Activated CD8-positive, alpha-beta T cell treated with anti-CD3 and anti-CD28 coated beads for 36 hours (primary cell): Measurements from ENCODE around the gene CNOT10. TPM values are rescaled to one million over a fixed set of nuclear protein-coding genes. Genes with fewer than 3 reads are reported as not detected.
A peak's percentile ranks its signal among the peaks of the same experiment; 100 is the strongest.

Experiments used
- ATAC-seq: fragments of 200-7000 bp; cut with Tn5 transposase; one replicate; pipeline ENCODE4 v1.10.0; 2021; ENCODE audit warnings: mild to moderate bottlenecking, moderate library complexity
- CTCF ChIA-PET: fragments of 350-600 bp; sonication (Branson Sonifier 250); formaldehyde crosslinking; loops from one replicate; lab custom pipeline; 2021; ENCODE audit warnings: antibody characterized with exemption; lab: Charles Lee
- POLR2A ChIA-PET: fragments of 350-600 bp; sonication (Branson Sonifier 250); formaldehyde crosslinking; loops from one replicate; lab custom pipeline; 2021; ENCODE audit warnings: antibody characterized with exemption; lab: Charles Lee
- DNase-seq: peaks from one replicate; pipeline ENCODE4 v3.0.0-alpha.2; 2020
- H3K27ac Mint-ChIP-seq: one replicate; pipeline ENCODE4 v1.8.0; 2021; ENCODE audit warnings: mild to moderate bottlenecking, mixed read lengths
- H3K27me3 Mint-ChIP-seq: one replicate; pipeline ENCODE4 v1.8.0; 2021; ENCODE audit warnings: mixed read lengths
- H3K36me3 Mint-ChIP-seq: one replicate; pipeline ENCODE4 v1.8.0; 2021; ENCODE audit warnings: low read depth, mixed read lengths
- H3K4me1 Mint-ChIP-seq: one replicate; pipeline ENCODE4 v1.8.0; 2021; ENCODE audit warnings: low read depth, mixed read lengths
- H3K4me3 Mint-ChIP-seq: one replicate; pipeline ENCODE4 v1.8.0; 2021; ENCODE audit warnings: mild to moderate bottlenecking, moderate library complexity, mixed read lengths
- H3K9me3 Mint-ChIP-seq: one replicate; pipeline ENCODE4 v1.8.0; 2021; ENCODE audit warnings: mixed read lengths
- intact Hi-C: fragments of 100-400 bp; cut with micrococcal nuclease; formaldehyde crosslinking; loops from one replicate; pipeline ENCODE4 v1.10.0; 2022
- total RNA-seq, 2 experiments: library from RNA; stranded (reverse); gene quantifications; one replicate each; pipeline ENCODE4 v1.2.3, GENCODE V29; 2021
- TF ChIP-seq, protein P1 (sequence below): fragments of 200-600 bp; IDR thresholded peaks from one replicate; pipeline ENCODE4 v1.8.0; 2022; ENCODE audit warnings: antibody characterized with exemption, mild to moderate bottlenecking

Gene CNOT10
- total RNA-seq, 2 experiments from 2014 or later: 58.5 to 61.0 TPM

DNA sequence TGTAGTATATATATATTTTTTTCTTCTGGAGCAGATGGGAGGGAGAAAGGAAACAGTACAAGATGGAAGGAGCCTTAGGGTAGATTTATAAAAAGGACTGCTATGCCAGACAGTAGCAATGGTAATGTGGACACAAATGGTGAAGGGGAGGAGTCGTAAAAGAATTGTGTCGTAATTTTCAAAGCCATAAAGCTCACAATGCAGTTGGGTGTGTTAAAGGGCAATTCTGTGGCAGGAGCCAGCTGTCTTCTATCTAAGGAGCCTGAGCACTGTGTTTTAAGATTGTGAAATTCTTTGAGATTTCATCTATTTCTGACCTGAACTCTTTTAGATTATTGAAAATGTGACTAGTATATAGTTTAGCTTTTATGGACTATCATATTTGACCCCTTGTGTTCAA, 58.9 kb downstream of the CNOT10 start:
- no peak for DNase-seq
- Mint-ChIP-seq H3K9me3 (no peaks in the 10 kb centered on the region), H3K27ac (no peak overlapping the region), H3K4me3 (no peak overlapping the region), H3K27me3 (no peaks in the 10 kb centered on the region), H3K4me1 (no peaks in the 10 kb centered on the region), H3K36me3 (peaks cover 25% of the 10 kb centered on the region)
- POLR2A ChIA-PET: no interaction called here
- CTCF ChIA-PET: no interaction called here
- TF ChIP-seq, protein P1, sequence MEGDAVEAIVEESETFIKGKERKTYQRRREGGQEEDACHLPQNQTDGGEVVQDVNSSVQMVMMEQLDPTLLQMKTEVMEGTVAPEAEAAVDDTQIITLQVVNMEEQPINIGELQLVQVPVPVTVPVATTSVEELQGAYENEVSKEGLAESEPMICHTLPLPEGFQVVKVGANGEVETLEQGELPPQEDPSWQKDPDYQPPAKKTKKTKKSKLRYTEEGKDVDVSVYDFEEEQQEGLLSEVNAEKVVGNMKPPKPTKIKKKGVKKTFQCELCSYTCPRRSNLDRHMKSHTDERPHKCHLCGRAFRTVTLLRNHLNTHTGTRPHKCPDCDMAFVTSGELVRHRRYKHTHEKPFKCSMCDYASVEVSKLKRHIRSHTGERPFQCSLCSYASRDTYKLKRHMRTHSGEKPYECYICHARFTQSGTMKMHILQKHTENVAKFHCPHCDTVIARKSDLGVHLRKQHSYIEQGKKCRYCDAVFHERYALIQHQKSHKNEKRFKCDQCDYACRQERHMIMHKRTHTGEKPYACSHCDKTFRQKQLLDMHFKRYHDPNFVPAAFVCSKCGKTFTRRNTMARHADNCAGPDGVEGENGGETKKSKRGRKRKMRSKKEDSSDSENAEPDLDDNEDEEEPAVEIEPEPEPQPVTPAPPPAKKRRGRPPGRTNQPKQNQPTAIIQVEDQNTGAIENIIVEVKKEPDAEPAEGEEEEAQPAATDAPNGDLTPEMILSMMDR: no peak
- no peak for ATAC-seq
- intact Hi-C loops: no loop called here

DNA sequence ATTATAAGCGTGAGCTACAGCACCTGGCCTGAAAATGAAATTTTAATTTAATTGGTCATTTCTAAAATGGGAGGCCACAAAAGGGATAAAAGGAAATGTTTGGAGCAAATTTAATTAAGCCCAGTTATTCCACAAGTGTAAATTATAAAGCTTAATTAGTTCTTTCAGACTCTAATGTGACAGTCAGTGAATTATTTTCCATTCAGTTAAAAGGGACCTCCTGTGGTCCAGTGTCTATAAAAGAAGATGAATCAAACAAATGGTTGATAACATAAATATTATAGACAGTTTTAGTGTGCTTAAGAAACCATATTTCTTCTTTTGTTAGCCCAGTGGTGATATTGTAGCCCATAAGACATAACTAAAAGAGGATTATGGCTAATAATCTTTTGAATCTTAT, 66.4 kb downstream of the CNOT10 start:
- no peak for DNase-seq
- Mint-ChIP-seq H3K27me3 (no peaks in the 10 kb centered on the region), H3K4me1 (no peaks in the 10 kb centered on the region), H3K4me3 (no peak overlapping the region), H3K9me3 (no peaks in the 10 kb centered on the region), H3K36me3 (peaks cover 16% of the 10 kb centered on the region), H3K27ac (no peak overlapping the region)
- ChIA-PET POLR2A (no interaction called here), CTCF (no interaction called here)
- intact Hi-C loops: no loop called here
- no peak for ATAC-seq
- TF ChIP-seq, protein P1: no peak

DNA sequence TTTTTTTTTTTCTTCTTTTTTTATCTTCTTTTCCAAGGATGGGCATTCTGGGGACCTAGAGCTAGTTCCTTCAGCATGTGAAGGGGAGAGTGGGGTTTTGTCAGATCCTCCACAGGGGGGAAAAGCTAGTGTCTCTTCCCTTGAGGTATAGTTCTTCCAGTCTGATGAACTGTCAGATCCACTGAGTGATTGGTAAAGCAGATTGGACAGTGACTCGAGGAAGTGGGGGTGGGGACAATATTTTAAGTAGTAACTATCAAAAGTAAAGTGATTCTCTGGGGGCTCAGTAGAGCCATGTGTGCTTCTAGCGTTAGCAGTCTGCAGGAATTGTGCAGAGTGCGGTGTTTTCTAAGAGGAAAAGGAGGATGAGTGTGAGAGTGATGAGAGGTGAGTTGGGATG, 70.8 kb downstream of the CNOT10 start:
- TF ChIP-seq, protein P1: no peak
- H3K27ac Mint-ChIP-seq: no peak overlapping the region
- H3K27me3 Mint-ChIP-seq: no peaks in the 10 kb centered on the region
- no peak overlapping the region for H3K4me3 Mint-ChIP-seq
- peaks cover 15% of the 10 kb centered on the region for H3K36me3 Mint-ChIP-seq
- intact Hi-C loops: no loop called here
- DNase-seq: no peak
- POLR2A ChIA-PET: no interaction called here
- no peaks in the 10 kb centered on the region for H3K9me3 Mint-ChIP-seq
- no peak for ATAC-seq
- CTCF ChIA-PET: no interaction called here
- peaks cover 4% of the 10 kb centered on the region for H3K4me1 Mint-ChIP-seq

DNA sequence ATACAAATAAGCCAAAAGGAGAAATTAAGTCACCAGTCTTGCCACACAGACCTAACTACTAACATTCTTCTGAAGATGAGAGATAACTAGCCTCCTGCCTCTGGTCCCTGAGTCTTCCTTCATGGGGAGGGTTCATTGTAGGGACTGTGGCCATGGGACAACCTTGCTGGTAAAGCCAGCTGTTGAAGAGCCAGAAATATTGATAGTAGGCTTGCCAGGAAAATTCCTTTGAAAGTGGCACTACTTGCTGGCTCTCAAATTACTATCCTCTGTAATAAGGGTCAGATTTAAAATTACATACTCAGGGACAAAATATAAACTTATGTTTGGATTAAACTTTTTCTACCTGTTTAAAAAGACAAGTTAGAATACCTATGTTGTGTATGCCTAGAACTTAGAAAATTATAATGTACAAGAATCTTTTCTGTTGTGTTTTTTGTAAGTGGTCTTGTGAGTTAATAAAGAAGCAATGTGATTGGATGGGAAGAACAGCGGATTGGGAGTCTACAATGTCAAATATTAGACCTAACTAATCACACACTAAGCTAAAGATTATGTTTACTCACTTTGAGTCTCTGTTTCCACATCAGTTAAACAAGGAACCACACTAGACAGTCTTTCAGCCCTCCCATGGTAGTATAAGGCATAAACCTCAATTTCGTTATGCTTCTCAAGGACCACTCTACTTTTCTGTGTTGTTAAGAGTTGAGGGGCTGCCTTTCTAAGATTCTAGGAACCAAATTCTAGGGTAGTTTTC, 72.8 kb downstream of the CNOT10 start:
- Mint-ChIP-seq H3K9me3 (no peaks in the 10 kb centered on the region), H3K27ac (no peak overlapping the region), H3K27me3 (no peaks in the 10 kb centered on the region), H3K36me3 (peaks cover 11% of the 10 kb centered on the region), H3K4me3 (no peak overlapping the region), H3K4me1 (peaks cover 4% of the 10 kb centered on the region)
- TF ChIP-seq, protein P1: no peak
- intact Hi-C loops: no loop called here
- ChIA-PET POLR2A (no interaction called here), CTCF (interaction anchor here (1.5 kb wide), 1 partner anchor 26 kb away, joined by 3 read pairs; no protein-coding TSS in a partner anchor)
- ATAC-seq: peak; percentile 27
- DNase-seq: no peak

DNA sequence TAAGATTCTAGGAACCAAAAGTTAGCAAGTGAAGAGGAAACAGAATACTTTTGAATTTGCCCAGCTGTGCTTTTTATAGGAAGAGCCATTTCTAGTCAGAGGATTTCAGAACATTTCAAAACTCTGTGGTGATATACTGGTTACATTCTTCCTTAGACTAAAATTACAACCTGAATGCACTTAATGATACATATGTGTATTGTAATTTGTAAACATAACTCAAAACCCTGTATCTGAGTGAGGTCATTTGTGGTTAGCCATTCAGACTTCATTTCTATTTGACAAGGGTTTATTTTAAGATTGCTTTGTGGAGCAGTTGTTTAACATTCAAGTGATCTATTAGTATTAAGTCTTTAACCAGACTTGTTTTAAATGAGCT, 73.4 kb downstream of the CNOT10 start:
- intact Hi-C loops: no loop called here
- no peaks in the 10 kb centered on the region for H3K27me3 Mint-ChIP-seq
- DNase-seq (no peak), ATAC-seq (peak; percentile 30)
- ChIA-PET POLR2A (no interaction called here), CTCF (interaction anchor here (1.5 kb wide), 1 partner anchor 26 kb away, joined by 3 read pairs; no protein-coding TSS in a partner anchor)
- no peaks in the 10 kb centered on the region for H3K9me3 Mint-ChIP-seq
- H3K36me3 Mint-ChIP-seq: peaks cover 9% of the 10 kb centered on the region
- H3K27ac Mint-ChIP-seq: no peak overlapping the region
- H3K4me3 Mint-ChIP-seq: no peak overlapping the region
- peaks cover 4% of the 10 kb centered on the region for H3K4me1 Mint-ChIP-seq
- TF ChIP-seq, protein P1: no peak
